BJ (cell line): ENCODE results near the gene BNIP1. TPM values are rescaled to one million over a fixed set of nuclear protein-coding genes. Genes with fewer than 3 reads are reported as not detected.

Experiments
- CTCF ChIA-PET: fragments of 350-600 bp; formaldehyde crosslinking; extraction: SDS; loops from one replicate; lab custom pipeline; 2021; ENCODE audit warnings: antibody characterized with exemption, inconsistent platforms; lab: Yijun Ruan, JAX
- POLR2A ChIA-PET: fragments of 300-600 bp; sonication (Branson Sonifier 250); formaldehyde crosslinking; extraction: SDS; loops from one replicate; lab custom pipeline; 2021; ENCODE audit warnings: antibody characterized with exemption; lab: Charles Lee
- DNase-seq: peaks from one replicate; pipeline ENCODE4 v3.0.0-alpha.2; 2011; ENCODE audit warnings: low read depth
- H3K27me3 ChIP-seq: 2 replicates; pipeline ENCODE4 v1.6.0; 2011; ENCODE audit warnings: low read length; ENCODE audit not compliant: control insufficient read depth, insufficient read depth
- H3K36me3 ChIP-seq: 2 replicates; pipeline ENCODE4 v1.5.1; 2011; ENCODE audit warnings: low read length; ENCODE audit not compliant: control insufficient read depth, insufficient read depth
- H3K4me3 ChIP-seq: 2 replicates; pipeline ENCODE4 v1.5.1; 2011; ENCODE audit warnings: low read depth, mild to moderate bottlenecking, control low read depth, low read length
- CTCF ChIP-seq: IDR thresholded peaks from 2 replicates; pipeline ENCODE4 v1.5.1; 2011; ENCODE audit warnings: low read depth, mild to moderate bottlenecking, control low read depth, inconsistent platforms, low read length, moderate library complexity; ENCODE audit not compliant: insufficient read depth
- polyA plus RNA-seq: library from polyadenylated mRNA; depleted of rRNA; stranded (reverse); fragments of >200 nt; gene quantifications from 2 replicates; pipeline ENCODE4 v1.2.3, GENCODE V29; 2011

BNIP1 gene
- polyA plus RNA-seq, 1 experiment: 16.8 TPM

DNA sequence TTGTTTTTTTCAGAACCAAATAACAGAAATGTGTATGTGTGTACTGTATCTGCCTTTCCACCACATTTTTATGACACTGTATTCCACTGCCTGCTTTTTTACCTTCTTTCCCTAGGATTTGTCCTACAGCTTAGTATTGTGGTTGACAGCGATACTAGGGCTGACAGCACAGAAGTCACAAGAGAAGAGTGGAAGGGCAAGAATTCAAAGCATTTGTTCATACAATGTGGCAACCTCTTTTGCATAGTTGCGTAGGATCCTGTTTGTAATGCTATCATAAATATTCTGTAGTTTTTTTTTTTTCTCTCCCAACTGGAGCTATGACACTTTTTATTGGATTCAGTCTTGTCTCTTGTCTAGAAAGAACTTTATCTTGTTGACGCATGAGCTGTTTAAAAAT, 5.6 kb upstream of the BNIP1 start:
- no peak for DNase-seq
- Histone ChIP-seq H3K36me3 (no peaks in the 10 kb centered on the region), H3K27me3 (no peaks in the 10 kb centered on the region), H3K4me3 (no peak overlapping the region)
- POLR2A ChIA-PET: no interaction called here
- CTCF ChIA-PET: interaction anchor here (1.0 kb wide), 1 partner anchor 28 kb away, joined by 3 read pairs; no protein-coding TSS in a partner anchor
- no peak for TF ChIP-seq CTCF

- H3K27me3 ChIP-seq: no peaks in the 10 kb centered on the region
- H3K4me3 ChIP-seq: no peak overlapping the region
- ChIA-PET CTCF (interaction anchor here (1.2 kb wide), 1 partner anchor 44 kb away, joined by 3 read pairs; no protein-coding TSS in a partner anchor), POLR2A (no interaction called here)
- no peak for TF ChIP-seq CTCF
- DNase-seq: no peak
- H3K36me3 ChIP-seq: no peaks in the 10 kb centered on the region
Measured at GRCh38 chr5:173139631-173140030, 4.7 kb upstream of the BNIP1 start.

- no peak for DNase-seq
- Histone ChIP-seq H3K27me3 (no peaks in the 10 kb centered on the region), H3K4me3 (no peak overlapping the region), H3K36me3 (no peaks in the 10 kb centered on the region)
- POLR2A ChIA-PET: interaction anchor here (0.5 to 0.6 kb wide), 2 partner anchors 32 to 127 kb away, joined by 3 to 11 read pairs; no protein-coding TSS in a partner anchor
- TF ChIP-seq CTCF: no peak
- CTCF ChIA-PET: interaction anchor here (1.0 to 1.2 kb wide), 3 partner anchors 9 to 426 kb away, joined by 3 to 5 read pairs (median 3); no protein-coding TSS in a partner anchor
Measured at GRCh38 chr5:173140769-173141168, 3.6 kb upstream of the BNIP1 start.

- CTCF ChIA-PET: interaction anchor here (0.7 to 1.1 kb wide), 4 partner anchors 9 to 160 kb away, joined by 3 to 4 read pairs (median 3); partner anchors contain the start of gene ATP6V0E1
Measured at GRCh38 chr5:173143567-173143966, 764 bp upstream of the BNIP1 start.

GRCh38 chr5:173148354-173148753, 4.0 kb downstream of the BNIP1 start:
- CTCF ChIA-PET: no interaction called here
- POLR2A ChIA-PET: no interaction called here
- peaks cover 7% of the 10 kb centered on the region for H3K36me3 ChIP-seq

More at GRCh38 chr5:173143567-173143966, 764 bp upstream of the BNIP1 start:
- no peaks in the 10 kb centered on the region for H3K27me3 ChIP-seq
- H3K36me3 ChIP-seq: peaks cover 5% of the 10 kb centered on the region; the same call in 1 of the 2 replicates
- DNase-seq: no peak
- POLR2A ChIA-PET: no interaction called here
- no peak overlapping the region for H3K4me3 ChIP-seq
- TF ChIP-seq CTCF: no peak

More at GRCh38 chr5:173148354-173148753, 4.0 kb downstream of the BNIP1 start:
- Histone ChIP-seq H3K27me3 (no peaks in the 10 kb centered on the region), H3K4me3 (no peak overlapping the region)
- TF ChIP-seq CTCF: no peak
- no peak for DNase-seq
